B cell (primary cell): ENCODE results near the gene SAMD4B.

Experiments used
- CTCF ChIP-seq: fragments of 200-600 bp; IDR thresholded peaks from one replicate; pipeline ENCODE4 v1.8.0; 2022; ENCODE audit warnings: antibody characterized with exemption, mild to moderate bottlenecking
- EZH2 ChIP-seq: IDR thresholded peaks from 2 replicates; pipeline ENCODE4 v1.6.1; 2012; ENCODE audit warnings: borderline replicate concordance, low read depth, mild to moderate bottlenecking, moderate library complexity, low read length; ENCODE audit not compliant: insufficient read depth, poor library complexity, severe bottlenecking

- TF ChIP-seq CTCF (no peak), EZH2 (no peak)
Measured at GRCh38 chr19:39428283-39429112, 86.3 kb downstream of the SAMD4B start.
